ENCODE results near the gene DIDO1. TPM values are rescaled to one million over a fixed set of nuclear protein-coding genes. Genes with fewer than 3 reads are reported as not detected.

The DIDO1 gene
- total and polyA plus RNA-seq, 12 donors, result 16.0 to 44.6 (median 37.0) TPM

- ATAC-seq, result peak in 6 of 8 donors; percentile 10 to 68 (median 58)
- H3K4me1 ChIP-seq, result peaks cover 15 to 39% (median 26%) of the 10 kb centered on the region in 9 donors
- no peaks in the 10 kb centered on the region for H3K27me3 ChIP-seq
- DNase-seq, result peak in 1 of 2 donors; percentile 29
- intact Hi-C loops (cut with DNase I), result loop anchor here in 1 of 10 donors (10.0 kb wide), 1 partner anchor 49 kb away; the partner anchor contains the start of gene BHLHE23
- H3K4me3 ChIP-seq, result no peak overlapping the region
- whole genome bisulfite sequencing, 2 donors, result 65 to 74% methylated on average over 23 of the region's 23 CpGs
- peak overlapping the region in 6 of 10 donors; percentile 25 to 60 (median 47) for H3K27ac ChIP-seq
- H3K9me3 ChIP-seq, result no peaks in the 10 kb centered on the region
- TF ChIP-seq CTCF (IDR thresholded peaks at IDR 0.05), result no peak
- H3K36me3 ChIP-seq, result peaks cover 0 to 4% (median 0%) of the 10 kb centered on the region in 9 donors
Measured at GRCh38 chr20:62955519-62956386, 29.4 kb upstream of the DIDO1 start.

GRCh38 chr20:62953839-62954703 is 27.8 kb upstream of the DIDO1 start:
- peak overlapping the region; percentile 22 to 86 (median 76) for H3K27ac ChIP-seq
- ATAC-seq, result peak; percentile 50 to 88 (median 73)
- peaks cover 0 to 3% (median 0%) of the 10 kb centered on the region in 11 donors for H3K9me3 ChIP-seq
- peaks cover 0 to 21% (median 0%) of the 10 kb centered on the region in 9 donors for H3K36me3 ChIP-seq
- intact Hi-C loops (cut with DNase I), result loop anchor here in 1 of 10 donors (10.0 kb wide), 1 partner anchor 51 kb away; the partner anchor contains the start of gene BHLHE23
- peak; percentile 66 to 76 for DNase-seq
- no peaks in the 10 kb centered on the region for H3K27me3 ChIP-seq
- peak overlapping the region in 9 of 10 donors; percentile 0 to 53 (median 32) for H3K4me3 ChIP-seq
- TF ChIP-seq CTCF (IDR thresholded peaks at IDR 0.05), result no peak
- H3K4me1 ChIP-seq, result peaks cover 15 to 39% (median 26%) of the 10 kb centered on the region in 9 donors
- WGBS, 2 donors, result 23 to 33% methylated on average over 32 of the region's 32 CpGs

- 71 to 79% methylated on average over 19 of the region's 19 CpGs for WGBS, 2 donors
- peak overlapping the region; percentile 22 to 86 (median 76) for H3K27ac ChIP-seq
- H3K9me3 ChIP-seq, result peaks cover 0 to 4% (median 0%) of the 10 kb centered on the region in 11 donors
- DNase-seq (no peak), ATAC-seq (peak in 5 of 8 donors; percentile 1 to 7 (median 2))
- peaks cover 0 to 30% (median 0%) of the 10 kb centered on the region in 9 donors for H3K36me3 ChIP-seq
- peak overlapping the region in 9 of 10 donors; percentile 0 to 53 (median 32) for H3K4me3 ChIP-seq
- peaks cover 15 to 39% (median 26%) of the 10 kb centered on the region in 9 donors for H3K4me1 ChIP-seq
- no peaks in the 10 kb centered on the region for H3K27me3 ChIP-seq
- TF ChIP-seq CTCF (IDR thresholded peaks at IDR 0.05), result no peak
- intact Hi-C loops (cut with DNase I), result loop anchor here in 1 of 10 donors (10.0 kb wide), 1 partner anchor 52 kb away; the partner anchor contains the start of gene BHLHE23
Measured at GRCh38 chr20:62952968-62953838, 26.9 kb upstream of the DIDO1 start.
